ENCODE measurements around the gene ZNF365.

The ZNF365 gene

DNA sequence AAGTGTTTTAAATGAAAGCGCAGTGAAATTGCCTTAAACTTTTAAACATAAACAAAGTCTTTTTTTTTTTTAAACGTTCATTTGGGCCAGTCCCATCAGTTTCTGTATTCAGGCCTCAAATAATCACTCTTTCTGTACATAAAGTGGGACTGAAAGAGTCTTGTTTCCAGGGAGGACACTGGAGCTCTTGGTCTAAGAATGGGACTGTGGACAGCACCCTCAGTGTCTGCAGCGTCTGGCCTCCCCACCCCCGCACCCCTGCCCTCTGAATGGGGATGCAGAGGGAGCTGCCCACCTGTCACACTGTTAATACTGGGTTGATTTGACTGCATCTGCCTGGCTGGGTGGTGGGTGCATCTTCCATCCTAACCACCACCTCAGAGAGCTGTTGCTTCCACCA, 5.2 kb downstream of the ZNF365 start:
- Histone ChIP-seq H3K79me1 (ENCODE audit: low read length) (no peaks in the 10 kb centered on the region), H3K4me3 (ENCODE audit: low read length) (no peak overlapping the region), H3K79me2 (ENCODE audit: control insufficient read depth, insufficient read depth, low read length) (no peaks in the 10 kb centered on the region), H3K27ac (ENCODE audit: low read depth, low read length) (no peak overlapping the region), H2BK15ac (replicated peaks; ENCODE audit: low read depth) (no peak overlapping the region), H3K23ac (ENCODE audit: low read length) (no peak overlapping the region), H3K56ac (ENCODE audit: low read length) (no peak overlapping the region), H2BK120ac (ENCODE audit: low read depth, low read length) (no peak overlapping the region), H2AK5ac (ENCODE audit: low read length) (no peak overlapping the region), H4K8ac (ENCODE audit: low read depth, low read length) (no peak overlapping the region), H3K36me3 (ENCODE audit: control insufficient read depth, insufficient read depth, low read length) (no peaks in the 10 kb centered on the region), H3K18ac (ENCODE audit: low read length) (no peak overlapping the region), H3K4ac (ENCODE audit: low read depth, low read length) (no peak overlapping the region), H3K27me3 (ENCODE audit: insufficient read depth, low read length, poor library complexity) (peaks cover 4% of the 10 kb centered on the region), H3K4me1 (ENCODE audit: control insufficient read depth, low read depth, low read length) (no peaks in the 10 kb centered on the region), H4K5ac (ENCODE audit: low read length) (no peak overlapping the region), H3K4me2 (ENCODE audit: low read length) (no peak overlapping the region), H2BK5ac (ENCODE audit: low read length) (no peak overlapping the region), H3K9ac (ENCODE audit: low read length) (no peak overlapping the region)
- no peak for DNase-seq
- no CpG with 5 or more reads among the region's 4 CpGs for WGBS (ENCODE audit: extremely low coverage, insufficient coverage, low lambda C conversion rate)

DNA sequence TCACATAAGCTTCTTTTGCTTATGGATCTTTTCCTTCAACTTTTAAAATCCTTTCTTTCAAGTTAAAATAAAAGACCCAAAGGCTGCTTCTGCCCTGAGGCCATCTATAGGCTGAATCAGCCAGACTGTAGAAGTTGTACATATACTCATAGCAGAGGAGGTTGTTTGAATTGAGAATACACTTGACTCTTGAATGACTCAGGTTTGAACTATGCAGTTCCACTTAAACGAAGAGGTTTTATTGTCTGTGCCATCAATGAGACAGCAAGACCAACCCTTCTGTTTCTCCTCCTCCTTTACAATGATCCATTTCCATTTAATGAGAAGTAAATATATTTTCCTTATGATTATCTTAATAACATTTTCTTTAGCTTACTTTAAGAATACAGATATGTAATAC, 5.8 kb downstream of the ZNF365 start:
- H4K5ac ChIP-seq (ENCODE audit: low read length) = no peak overlapping the region
- no peak overlapping the region for H3K4me2 ChIP-seq (ENCODE audit: low read length)
- no CpG with 5 or more reads among the region's 1 CpG for WGBS (ENCODE audit: extremely low coverage, insufficient coverage, low lambda C conversion rate)
- H3K4me1 ChIP-seq (ENCODE audit: control insufficient read depth, low read depth, low read length) = no peaks in the 10 kb centered on the region
- H3K79me2 ChIP-seq (ENCODE audit: control insufficient read depth, insufficient read depth, low read length) = no peaks in the 10 kb centered on the region
- H3K18ac ChIP-seq (ENCODE audit: low read length) = no peak overlapping the region
- DNase-seq = peak; percentile 18
- no peak overlapping the region for H3K23ac ChIP-seq (ENCODE audit: low read length)
- H3K36me3 ChIP-seq (ENCODE audit: control insufficient read depth, insufficient read depth, low read length) = no peaks in the 10 kb centered on the region
- no peak overlapping the region for H3K4ac ChIP-seq (ENCODE audit: low read depth, low read length)
- H2BK15ac ChIP-seq (replicated peaks; ENCODE audit: low read depth) = no peak overlapping the region
- H3K79me1 ChIP-seq (ENCODE audit: low read length) = no peaks in the 10 kb centered on the region
- H3K9ac ChIP-seq (ENCODE audit: low read length) = no peak overlapping the region
- no peak overlapping the region for H4K8ac ChIP-seq (ENCODE audit: low read depth, low read length)
- H2BK5ac ChIP-seq (ENCODE audit: low read length) = no peak overlapping the region
- H2BK120ac ChIP-seq (ENCODE audit: low read depth, low read length) = no peak overlapping the region
- no peak overlapping the region for H3K4me3 ChIP-seq (ENCODE audit: low read length)
- H2AK5ac ChIP-seq (ENCODE audit: low read length) = no peak overlapping the region
- H3K56ac ChIP-seq (ENCODE audit: low read length) = no peak overlapping the region
- H3K27me3 ChIP-seq (ENCODE audit: insufficient read depth, low read length, poor library complexity) = peaks cover 2% of the 10 kb centered on the region
- no peak overlapping the region for H3K27ac ChIP-seq (ENCODE audit: low read depth, low read length)

DNA sequence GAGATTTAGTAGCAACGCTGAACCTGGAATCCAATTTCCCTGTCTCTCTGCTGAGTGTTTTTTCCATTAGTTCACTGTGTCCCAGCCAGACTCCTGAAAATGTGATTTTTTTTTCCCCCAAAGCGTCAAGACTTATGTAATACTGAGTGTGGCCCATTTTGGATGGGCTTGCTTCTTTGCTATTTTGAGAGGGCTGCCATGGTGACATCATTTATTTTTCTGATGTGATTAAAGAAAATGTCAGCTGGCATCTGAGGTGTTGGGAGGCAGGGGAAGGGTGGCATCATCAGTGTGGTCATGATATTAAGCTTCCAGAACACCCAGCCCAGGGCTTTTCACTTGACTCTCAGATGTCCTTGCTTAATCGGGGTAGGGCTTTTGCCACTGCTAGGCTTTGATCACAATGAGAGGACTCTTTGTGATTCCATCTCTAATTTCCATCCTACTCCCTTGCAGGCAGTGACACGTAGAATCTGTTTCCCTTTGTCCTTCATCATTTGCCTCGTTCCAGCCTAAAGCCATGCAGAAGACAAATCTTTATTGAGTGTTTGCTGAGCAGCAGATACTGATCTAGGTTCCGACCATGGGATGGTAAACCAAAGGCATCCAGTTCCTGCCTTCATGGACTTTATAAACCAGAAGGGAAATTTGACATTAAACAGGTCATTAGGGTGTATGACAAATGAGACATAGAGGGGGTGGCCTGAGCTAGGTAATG, 7.4 kb downstream of the ZNF365 start:
- Histone ChIP-seq H3K79me2 (ENCODE audit: control insufficient read depth, insufficient read depth, low read length) (no peaks in the 10 kb centered on the region), H3K4me1 (ENCODE audit: control insufficient read depth, low read depth, low read length) (no peaks in the 10 kb centered on the region), H3K36me3 (ENCODE audit: control insufficient read depth, insufficient read depth, low read length) (no peaks in the 10 kb centered on the region), H3K4me2 (ENCODE audit: low read length) (no peak overlapping the region), H2BK15ac (replicated peaks; ENCODE audit: low read depth) (no peak overlapping the region), H2BK120ac (ENCODE audit: low read depth, low read length) (no peak overlapping the region), H2AK5ac (ENCODE audit: low read length) (no peak overlapping the region), H3K79me1 (ENCODE audit: low read length) (no peaks in the 10 kb centered on the region), H4K5ac (ENCODE audit: low read length) (no peak overlapping the region), H3K56ac (ENCODE audit: low read length) (no peak overlapping the region), H3K27me3 (ENCODE audit: insufficient read depth, low read length, poor library complexity) (no peaks in the 10 kb centered on the region), H3K27ac (ENCODE audit: low read depth, low read length) (no peak overlapping the region), H3K18ac (ENCODE audit: low read length) (no peak overlapping the region), H3K4ac (ENCODE audit: low read depth, low read length) (no peak overlapping the region), H2BK5ac (ENCODE audit: low read length) (no peak overlapping the region), H4K8ac (ENCODE audit: low read depth, low read length) (no peak overlapping the region), H3K23ac (ENCODE audit: low read length) (no peak overlapping the region), H3K4me3 (ENCODE audit: low read length) (no peak overlapping the region), H3K9ac (ENCODE audit: low read length) (no peak overlapping the region)
- DNase-seq = no peak
- no CpG with 5 or more reads among the region's 6 CpGs for WGBS (ENCODE audit: extremely low coverage, insufficient coverage, low lambda C conversion rate)

DNA sequence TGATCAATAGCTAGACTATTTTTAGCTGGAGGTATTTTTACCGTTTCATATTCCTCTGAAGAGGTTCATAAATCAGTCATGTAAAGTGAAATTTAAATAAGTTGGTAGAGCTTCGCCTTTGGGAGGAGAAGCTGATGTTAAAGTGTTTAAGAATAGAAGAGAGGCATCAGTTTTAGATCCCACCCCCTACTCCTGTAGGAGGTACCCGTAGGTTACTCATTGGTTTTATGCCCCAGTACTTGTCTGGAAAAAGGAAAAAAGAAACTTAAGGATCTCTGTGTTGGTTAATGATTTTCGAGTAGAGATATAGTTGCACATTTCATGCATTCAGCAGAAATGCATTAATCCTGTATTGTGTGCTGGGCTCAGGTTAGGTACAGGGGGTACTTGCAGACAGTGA, 8.7 kb downstream of the ZNF365 start:
- H3K9ac ChIP-seq (ENCODE audit: low read length) = no peak overlapping the region
- no peaks in the 10 kb centered on the region for H3K36me3 ChIP-seq (ENCODE audit: control insufficient read depth, insufficient read depth, low read length)
- no peaks in the 10 kb centered on the region for H3K4me1 ChIP-seq (ENCODE audit: control insufficient read depth, low read depth, low read length)
- no peaks in the 10 kb centered on the region for H3K79me2 ChIP-seq (ENCODE audit: control insufficient read depth, insufficient read depth, low read length)
- H2AK5ac ChIP-seq (ENCODE audit: low read length) = no peak overlapping the region
- H2BK5ac ChIP-seq (ENCODE audit: low read length) = no peak overlapping the region
- no peak overlapping the region for H2BK120ac ChIP-seq (ENCODE audit: low read depth, low read length)
- no peak overlapping the region for H3K4me2 ChIP-seq (ENCODE audit: low read length)
- no peak overlapping the region for H4K8ac ChIP-seq (ENCODE audit: low read depth, low read length)
- no peak overlapping the region for H3K4me3 ChIP-seq (ENCODE audit: low read length)
- no CpG with 5 or more reads among the region's 4 CpGs for WGBS (ENCODE audit: extremely low coverage, insufficient coverage, low lambda C conversion rate)
- H3K27ac ChIP-seq (ENCODE audit: low read depth, low read length) = no peak overlapping the region
- DNase-seq = no peak
- H3K4ac ChIP-seq (ENCODE audit: low read depth, low read length) = no peak overlapping the region
- H3K27me3 ChIP-seq (ENCODE audit: insufficient read depth, low read length, poor library complexity) = no peaks in the 10 kb centered on the region
- H3K18ac ChIP-seq (ENCODE audit: low read length) = no peak overlapping the region
- no peak overlapping the region for H3K23ac ChIP-seq (ENCODE audit: low read length)
- H4K5ac ChIP-seq (ENCODE audit: low read length) = no peak overlapping the region
- H3K79me1 ChIP-seq (ENCODE audit: low read length) = no peaks in the 10 kb centered on the region
- no peak overlapping the region for H2BK15ac ChIP-seq (replicated peaks; ENCODE audit: low read depth)
- H3K56ac ChIP-seq (ENCODE audit: low read length) = no peak overlapping the region

DNA sequence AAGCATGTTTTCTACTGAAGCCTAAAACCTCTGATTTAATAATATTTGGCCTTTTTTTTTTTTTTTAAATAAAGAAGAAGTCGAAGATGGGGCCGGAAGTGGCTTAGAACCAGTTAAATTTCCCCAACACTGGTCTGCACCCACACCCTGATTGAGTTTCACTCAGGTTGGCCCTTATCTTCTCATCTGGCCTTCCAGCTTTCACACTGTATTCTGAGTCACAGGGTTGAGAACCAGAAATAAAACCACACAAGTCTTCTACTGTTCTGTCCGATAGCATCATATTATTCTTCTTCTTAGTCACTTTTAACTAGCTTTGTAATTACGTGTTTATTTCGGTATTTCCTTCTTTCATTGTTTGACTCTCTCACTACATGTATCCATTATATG, 9.9 kb downstream of the ZNF365 start:
- no peaks in the 10 kb centered on the region for H3K79me1 ChIP-seq (ENCODE audit: low read length)

More for the DNA sequence above, 9.9 kb downstream of the ZNF365 start:
- H3K18ac ChIP-seq (ENCODE audit: low read length) = no peak overlapping the region
- H3K23ac ChIP-seq (ENCODE audit: low read length) = no peak overlapping the region
- H4K5ac ChIP-seq (ENCODE audit: low read length) = no peak overlapping the region
- H3K27me3 ChIP-seq (ENCODE audit: insufficient read depth, low read length, poor library complexity) = no peaks in the 10 kb centered on the region
- H3K36me3 ChIP-seq (ENCODE audit: control insufficient read depth, insufficient read depth, low read length) = no peaks in the 10 kb centered on the region
- H2AK5ac ChIP-seq (ENCODE audit: low read length) = no peak overlapping the region
- H2BK5ac ChIP-seq (ENCODE audit: low read length) = no peak overlapping the region
- no peaks in the 10 kb centered on the region for H3K79me2 ChIP-seq (ENCODE audit: control insufficient read depth, insufficient read depth, low read length)
- DNase-seq = no peak
- H2BK120ac ChIP-seq (ENCODE audit: low read depth, low read length) = no peak overlapping the region
- H4K8ac ChIP-seq (ENCODE audit: low read depth, low read length) = no peak overlapping the region
- H3K4me2 ChIP-seq (ENCODE audit: low read length) = no peak overlapping the region
- no peak overlapping the region for H3K9ac ChIP-seq (ENCODE audit: low read length)
- WGBS (ENCODE audit: extremely low coverage, insufficient coverage, low lambda C conversion rate) = no CpG with 5 or more reads among the region's 5 CpGs
- H3K27ac ChIP-seq (ENCODE audit: low read depth, low read length) = no peak overlapping the region
- no peak overlapping the region for H3K4ac ChIP-seq (ENCODE audit: low read depth, low read length)
- no peak overlapping the region for H2BK15ac ChIP-seq (replicated peaks; ENCODE audit: low read depth)
- H3K4me1 ChIP-seq (ENCODE audit: control insufficient read depth, low read depth, low read length) = no peaks in the 10 kb centered on the region
- no peak overlapping the region for H3K4me3 ChIP-seq (ENCODE audit: low read length)
- no peak overlapping the region for H3K56ac ChIP-seq (ENCODE audit: low read length)

Data from mesendoderm (in vitro differentiated cells).